ENCODE measurements around the gene CCDC92. TPM values are rescaled to one million over a fixed set of nuclear protein-coding genes. Genes with fewer than 3 reads are reported as not detected.

Gene CCDC92
- total RNA-seq, 1 donor from 2014 or later, result 4.8 TPM

GRCh38 chr12:123937707-123938591 lies 34.7 kb downstream of the CCDC92 start:
- no peak for DNase-seq (ENCODE audit: low read depth in 2 of 2)

GRCh38 chr12:123936956-123937706 lies 35.5 kb downstream of the CCDC92 start:
- DNase-seq (ENCODE audit: low read depth in 2 of 2), result no peak

GRCh38 chr12:123936471-123936870 lies 36.2 kb downstream of the CCDC92 start:
- DNase-seq (ENCODE audit: low read depth in 2 of 2), result no peak

GRCh38 chr12:123935956-123936355 lies 36.7 kb downstream of the CCDC92 start:
- no peak for DNase-seq (ENCODE audit: low read depth in 2 of 2)

GRCh38 chr12:123934829-123935228 lies 37.8 kb downstream of the CCDC92 start:
- DNase-seq (ENCODE audit: low read depth in 2 of 2), result no peak

GRCh38 chr12:123934016-123934620 lies 38.5 kb downstream of the CCDC92 start:
- DNase-seq (ENCODE audit: low read depth in 2 of 2), result no peak

- no peak for DNase-seq (ENCODE audit: low read depth in 2 of 2)
These were observed 39.4 kb downstream of the CCDC92 start for GRCh38 chr12:123933214-123933613.

GRCh38 chr12:123931686-123932321 lies 40.8 kb downstream of the CCDC92 start:
- DNase-seq (ENCODE audit: low read depth in 2 of 2), result no peak

GRCh38 chr12:123929946-123930583 lies 42.6 kb downstream of the CCDC92 start:
- DNase-seq (ENCODE audit: low read depth in 2 of 2), result no peak

GRCh38 chr12:123928897-123929296 lies 43.7 kb downstream of the CCDC92 start:
- no peak for DNase-seq (ENCODE audit: low read depth in 2 of 2)

- no peak for DNase-seq (ENCODE audit: low read depth in 2 of 2)
These were observed 44.3 kb downstream of the CCDC92 start for GRCh38 chr12:123928274-123928865.

GRCh38 chr12:123924539-123924938 lies 48.1 kb downstream of the CCDC92 start:
- DNase-seq (ENCODE audit: low read depth in 2 of 2), result no peak

GRCh38 chr12:123923927-123924326 lies 48.7 kb downstream of the CCDC92 start:
- DNase-seq (ENCODE audit: low read depth in 2 of 2), result no peak

- DNase-seq (ENCODE audit: low read depth in 2 of 2), result no peak
These were observed 49.6 kb downstream of the CCDC92 start for GRCh38 chr12:123923038-123923437.

GRCh38 chr12:123919980-123920360 lies 52.7 kb downstream of the CCDC92 start:
- DNase-seq (ENCODE audit: low read depth in 2 of 2), result no peak

GRCh38 chr12:123917337-123917850 lies 55.2 kb downstream of the CCDC92 start:
- no peak for DNase-seq (ENCODE audit: low read depth in 2 of 2)

GRCh38 chr12:123916729-123917128 lies 55.9 kb downstream of the CCDC92 start:
- no peak for DNase-seq (ENCODE audit: low read depth in 2 of 2)

- DNase-seq (ENCODE audit: low read depth in 2 of 2), result no peak
These were observed 57.8 kb downstream of the CCDC92 start for GRCh38 chr12:123914726-123915333.

GRCh38 chr12:123912415-123913380 lies 59.9 kb downstream of the CCDC92 start:
- peak in 1 of 2 donors; percentile 82 for DNase-seq (ENCODE audit: low read depth in 2 of 2)
